OCI-LY7 (cell line): ENCODE results near the gene HSPBP1. TPM values are rescaled to one million over a fixed set of nuclear protein-coding genes. Genes with fewer than 3 reads are reported as not detected.

ENCODE experiments used
- BruUV-seq: library from RNA; stranded (reverse); fragments of 400-500 nt; replicated peaks from 2 replicates; lab custom pipeline; 2021; lab: Mats Ljungman, UMichigan
- CTCF ChIA-PET: fragments of 300-600 bp; sonication (Branson Sonifier 250); formaldehyde crosslinking; loops from one replicate; lab custom pipeline; 2022; ENCODE audit warnings: antibody characterized with exemption; ENCODE audit not compliant: unreplicated experiment; lab: Charles Lee
- POLR2A ChIA-PET: fragments of 300-600 bp; sonication (Branson Sonifier 250); formaldehyde crosslinking; loops from one replicate; lab custom pipeline; 2022; ENCODE audit warnings: antibody characterized with exemption; lab: Charles Lee
- DNase-seq: peaks from one replicate; pipeline ENCODE4 v3.0.0-alpha.2; 2015; ENCODE audit warnings: low spot score
- H2AFZ ChIP-seq: fragments of 200-600 bp; sonication (generic), shearing (Covaris generic); 2 replicates; pipeline ENCODE4 v1.6.1; 2014; ENCODE audit warnings: mild to moderate bottlenecking, antibody characterized with exemption, low read length, moderate library complexity
- H3K27ac ChIP-seq: fragments of 200-600 bp; sonication (generic); 2 replicates; pipeline ENCODE4 v1.5.1; 2014; ENCODE audit warnings: mixed run types, low read depth, mild to moderate bottlenecking, moderate library complexity, low read length, inconsistent platforms; ENCODE audit not compliant: poor library complexity, severe bottlenecking
- H3K36me3 ChIP-seq: fragments of 200-600 bp; sonication (generic); 2 replicates; pipeline ENCODE4 v1.6.1; 2014; ENCODE audit warnings: mild to moderate bottlenecking, antibody characterized with exemption, low read length, moderate library complexity, mixed read lengths; ENCODE audit not compliant: insufficient read depth
- H3K4me1 ChIP-seq: fragments of 200-600 bp; sonication (generic); 2 replicates; pipeline ENCODE4 v1.5.1; 2014; ENCODE audit warnings: mild to moderate bottlenecking, low read length; ENCODE audit not compliant: insufficient read depth, poor library complexity, severe bottlenecking
- H3K4me2 ChIP-seq: fragments of 200-600 bp; sonication (generic); 2 replicates; pipeline ENCODE4 v1.6.1; 2014; ENCODE audit warnings: mild to moderate bottlenecking, low read length
- H3K4me3 ChIP-seq: fragments of 200-600 bp; sonication (generic); 2 replicates; pipeline ENCODE4 v1.5.1; 2014; ENCODE audit warnings: mild to moderate bottlenecking, low read depth, low read length; ENCODE audit not compliant: poor library complexity, severe bottlenecking
- H3K79me2 ChIP-seq: fragments of 200-600 bp; sonication (generic); 2 replicates; pipeline ENCODE4 v1.6.1; 2016; ENCODE audit warnings: low read depth, mild to moderate bottlenecking, low read length, moderate library complexity, mixed read lengths; ENCODE audit not compliant: insufficient read depth
- H3K9me2 ChIP-seq: fragments of 200-600 bp; sonication (generic); 2 replicates; pipeline ENCODE4 v1.6.1; 2016; ENCODE audit warnings: mild to moderate bottlenecking, low read length, mixed read lengths; ENCODE audit not compliant: insufficient read depth
- H3K9me3 ChIP-seq: fragments of 200-600 bp; sonication (generic); 2 replicates; pipeline ENCODE4 v1.6.1; 2014; ENCODE audit warnings: mild to moderate bottlenecking, mixed run types, low read length, mixed read lengths
- H4K20me1 ChIP-seq: fragments of 200-600 bp; sonication (generic); 2 replicates; pipeline ENCODE4 v1.6.1; 2014; ENCODE audit warnings: mild to moderate bottlenecking, antibody characterized with exemption, low read length, moderate library complexity, mixed read lengths; ENCODE audit not compliant: insufficient read depth
- CTCF ChIP-seq: fragments of 200-600 bp; sonication (generic); conservative IDR thresholded peaks from 2 replicates; pipeline ENCODE4 v1.5.1; 2014; ENCODE audit warnings: mild to moderate bottlenecking, antibody characterized with exemption, low read length, moderate library complexity, mixed read lengths
- EZH2phosphoT487 ChIP-seq: fragments of 200-600 bp; sonication (generic); IDR thresholded peaks from 2 replicates; pipeline ENCODE4 v1.6.1; 2018; ENCODE audit warnings: low read depth, borderline replicate concordance, mild to moderate bottlenecking, mixed run types, antibody characterized with exemption, low read length, moderate library complexity, mixed read lengths
- intact Hi-C: fragments of 100-400 bp; cut with micrococcal nuclease; formaldehyde crosslinking; loops from one replicate; pipeline ENCODE4 v1.10.0; 2022; ENCODE audit not compliant: unreplicated experiment
- total RNA-seq, 2 experiments: library from RNA; depleted of rRNA in 1 of 2; stranded (reverse); fragments of >200 nt in 1 of 2; shearing (Covaris generic) in 1 of 2; gene quantifications; 2 replicates each; pipeline ENCODE4 v1.2.3, GENCODE V29; 2014 to 2022

HSPBP1 gene
- total RNA-seq, 2 experiments from 2014 or later = 38.7 to 41.3 TPM

- Histone ChIP-seq H3K9me3 (no peaks in the 10 kb centered on the region), H3K9me2 (no peaks in the 10 kb centered on the region), H3K36me3 (peaks cover 75% of the 10 kb centered on the region), H3K79me2 (peaks cover 10% of the 10 kb centered on the region; the same call in 1 of the 2 replicates), H2AFZ (no peak overlapping the region), H3K4me3 (no peak overlapping the region), H3K4me1 (peaks cover 4% of the 10 kb centered on the region), H4K20me1 (no peaks in the 10 kb centered on the region), H3K27ac (no peak overlapping the region), H3K4me2 (no peak overlapping the region)
- intact Hi-C loops = no loop called here
- POLR2A ChIA-PET = no interaction called here
- no TSS peak for BruUV-seq
- no peak for DNase-seq
- CTCF ChIA-PET = no interaction called here
- no peak for TF ChIP-seq CTCF
Observed at GRCh38 chr19:55266404-55266803, 13.5 kb downstream of the HSPBP1 start.

- Histone ChIP-seq H3K27ac (no peak overlapping the region), H2AFZ (no peak overlapping the region), H3K4me1 (peaks cover 6% of the 10 kb centered on the region), H4K20me1 (no peaks in the 10 kb centered on the region), H3K9me3 (no peaks in the 10 kb centered on the region), H3K9me2 (no peaks in the 10 kb centered on the region), H3K4me2 (no peak overlapping the region), H3K36me3 (peaks cover 70% of the 10 kb centered on the region), H3K79me2 (peaks cover 10% of the 10 kb centered on the region; the same call in 1 of the 2 replicates), H3K4me3 (no peak overlapping the region)
- no peak for TF ChIP-seq EZH2phosphoT487
- TF ChIP-seq CTCF = no peak
- intact Hi-C loops = no loop called here
- ChIA-PET CTCF (no interaction called here), POLR2A (no interaction called here)
- no TSS peak for BruUV-seq
- DNase-seq = no peak
Observed at GRCh38 chr19:55265723-55266386, 14.1 kb downstream of the HSPBP1 start.

GRCh38 chr19:55265173-55265572 lies 14.7 kb downstream of the HSPBP1 start:
- TF ChIP-seq EZH2phosphoT487 (no peak), CTCF (no peak)
- Histone ChIP-seq H3K27ac (no peak overlapping the region), H3K9me2 (no peaks in the 10 kb centered on the region), H2AFZ (no peak overlapping the region), H3K4me2 (no peak overlapping the region), H3K36me3 (peaks cover 63% of the 10 kb centered on the region), H3K9me3 (no peaks in the 10 kb centered on the region), H3K4me1 (peaks cover 13% of the 10 kb centered on the region), H3K79me2 (peaks cover 10% of the 10 kb centered on the region; the same call in 1 of the 2 replicates), H3K4me3 (no peak overlapping the region), H4K20me1 (no peaks in the 10 kb centered on the region)
- ChIA-PET POLR2A (no interaction called here), CTCF (no interaction called here)
- intact Hi-C loops = no loop called here
- BruUV-seq = no TSS peak
- DNase-seq = no peak
